CD4-positive, alpha-beta T cell treated with Interleukin-15 for 1 hour (primary cell): ENCODE measurements around the gene TENM4.

Experiments
- DNase-seq: peaks from one replicate; pipeline ENCODE4 v3.0.0-alpha.2; 2020

TENM4 gene

GRCh38 chr11:78791964-78792363, 648.9 kb downstream of the TENM4 start:
- no peak for DNase-seq

- no peak for DNase-seq
Observed at GRCh38 chr11:78791254-78791653, 649.6 kb downstream of the TENM4 start.

- DNase-seq, result no peak
Observed at GRCh38 chr11:78790784-78791183, 650.0 kb downstream of the TENM4 start.

- no peak for DNase-seq
Observed at GRCh38 chr11:78789375-78789774, 651.5 kb downstream of the TENM4 start.

GRCh38 chr11:78788533-78788932, 652.3 kb downstream of the TENM4 start:
- DNase-seq, result no peak

GRCh38 chr11:78787696-78788095, 653.1 kb downstream of the TENM4 start:
- DNase-seq, result no peak

- DNase-seq, result no peak
Observed at GRCh38 chr11:78786746-78787145, 654.1 kb downstream of the TENM4 start.

- no peak for DNase-seq
Observed at GRCh38 chr11:78786086-78786485, 654.7 kb downstream of the TENM4 start.

GRCh38 chr11:78784321-78785061, 656.3 kb downstream of the TENM4 start:
- DNase-seq, result no peak

GRCh38 chr11:78783846-78784245, 657.0 kb downstream of the TENM4 start:
- DNase-seq, result no peak

- DNase-seq, result no peak
Observed at GRCh38 chr11:78783301-78783700, 657.5 kb downstream of the TENM4 start.

GRCh38 chr11:78782725-78783124, 658.1 kb downstream of the TENM4 start:
- DNase-seq, result no peak

GRCh38 chr11:78780889-78781288, 659.9 kb downstream of the TENM4 start:
- no peak for DNase-seq

GRCh38 chr11:78773492-78773891, 667.3 kb downstream of the TENM4 start:
- no peak for DNase-seq

- no peak for DNase-seq
Observed at GRCh38 chr11:78773077-78773476, 667.8 kb downstream of the TENM4 start.

- no peak for DNase-seq
Observed at GRCh38 chr11:78772186-78772585, 668.6 kb downstream of the TENM4 start.

GRCh38 chr11:78770931-78771330, 669.9 kb downstream of the TENM4 start:
- no peak for DNase-seq

GRCh38 chr11:78768971-78769370, 671.9 kb downstream of the TENM4 start:
- DNase-seq, result no peak

- DNase-seq, result no peak
Observed at GRCh38 chr11:78768345-78768744, 672.5 kb downstream of the TENM4 start.

- DNase-seq, result no peak
Observed at GRCh38 chr11:78767027-78767932, 673.5 kb downstream of the TENM4 start.

- DNase-seq, result no peak
Observed at GRCh38 chr11:78764946-78765345, 675.9 kb downstream of the TENM4 start.

- DNase-seq, result no peak
Observed at GRCh38 chr11:78763664-78764063, 677.2 kb downstream of the TENM4 start.

- DNase-seq, result no peak
Observed at GRCh38 chr11:78762105-78762504, 678.7 kb downstream of the TENM4 start.

- DNase-seq, result no peak
Observed at GRCh38 chr11:78759071-78759470, 681.8 kb downstream of the TENM4 start.
